Trophoblast cell (in vitro differentiated cells and primary cell): ENCODE measurements around the gene RFX3.

ENCODE experiments used
- DNase-seq, 2 donors: peaks; one replicate each; pipeline ENCODE4 v3.0.0-alpha.2; 2016
- H2AFZ ChIP-seq: 2 replicates; pipeline ENCODE4 v1.6.1; 2013; ENCODE audit warnings: low read length, moderate library complexity, mild to moderate bottlenecking; ENCODE audit not compliant: insufficient read depth, poor library complexity
- H2AK5ac ChIP-seq: 2 replicates; pipeline ENCODE4 v1.6.1; 2013; ENCODE audit warnings: mild to moderate bottlenecking, low read length
- H2BK120ac ChIP-seq: 2 replicates; pipeline ENCODE4 v1.6.1; 2013; ENCODE audit warnings: low read length, mild to moderate bottlenecking, moderate library complexity; ENCODE audit not compliant: insufficient read depth, poor library complexity
- H2BK12ac ChIP-seq: 2 replicates; pipeline ENCODE4 v1.6.1; 2013; ENCODE audit warnings: mild to moderate bottlenecking, low read length, moderate library complexity
- H2BK5ac ChIP-seq: 2 replicates; pipeline ENCODE4 v1.6.1; 2013; ENCODE audit warnings: low read length, low read depth, moderate library complexity, mild to moderate bottlenecking; ENCODE audit not compliant: poor library complexity
- H3K14ac ChIP-seq: 2 replicates; pipeline ENCODE4 v1.6.1; 2013; ENCODE audit warnings: mild to moderate bottlenecking, low read length
- H3K18ac ChIP-seq: 2 replicates; pipeline ENCODE4 v1.6.1; 2013; ENCODE audit warnings: mild to moderate bottlenecking, low read length
- H3K23ac ChIP-seq: 2 replicates; pipeline ENCODE4 v1.6.1; 2013; ENCODE audit warnings: low read length
- H3K27ac ChIP-seq: 2 replicates; pipeline ENCODE4 v1.5.1; 2013; ENCODE audit warnings: low read depth, mild to moderate bottlenecking, inconsistent platforms, low read length, moderate library complexity
- H3K27me3 ChIP-seq: 2 replicates; pipeline ENCODE4 v1.6.1; 2013; ENCODE audit warnings: inconsistent platforms, mild to moderate bottlenecking, low read length, moderate library complexity; ENCODE audit not compliant: insufficient read depth
- H3K36me3 ChIP-seq, 2 experiments: 1 replicate in 1 of 2; 2 replicates in 1 of 2; pipeline ENCODE4 v1.6.1; 2013; ENCODE audit warnings: low read length in 2 of 2, mild to moderate bottlenecking in 2 of 2, moderate library complexity in 1 of 2; ENCODE audit not compliant: insufficient read depth in 2 of 2, control insufficient read depth in 1 of 2
- H3K4ac ChIP-seq: 2 replicates; pipeline ENCODE4 v1.6.1; 2013; ENCODE audit warnings: low read depth, mild to moderate bottlenecking, low read length, moderate library complexity
- H3K4me1 ChIP-seq, 2 experiments: 1 replicate in 1 of 2; 2 replicates in 1 of 2; pipeline ENCODE4 v1.6.1; 2013; ENCODE audit warnings: low read length in 2 of 2, mild to moderate bottlenecking in 2 of 2, moderate library complexity in 1 of 2; ENCODE audit not compliant: insufficient read depth in 2 of 2, control insufficient read depth in 1 of 2
- H3K4me2 ChIP-seq: 2 replicates; pipeline ENCODE4 v1.6.1; 2013; ENCODE audit warnings: inconsistent platforms, mild to moderate bottlenecking, low read length, moderate library complexity
- H3K4me3 ChIP-seq: 2 replicates; pipeline ENCODE4 v1.5.1; 2013; ENCODE audit warnings: mild to moderate bottlenecking, low read depth, low read length, inconsistent platforms
- H3K79me1 ChIP-seq: one replicate; pipeline ENCODE4 v1.6.1; 2013; ENCODE audit warnings: low read length
- H3K79me2 ChIP-seq: 2 replicates; pipeline ENCODE4 v1.6.1; 2013; ENCODE audit warnings: low read length, mild to moderate bottlenecking; ENCODE audit not compliant: control insufficient read depth, insufficient read depth, poor library complexity
- H3K9ac ChIP-seq: 2 replicates; pipeline ENCODE4 v1.6.1; 2013; ENCODE audit warnings: mild to moderate bottlenecking, low read length
- H3K9me3 ChIP-seq: 2 replicates; pipeline ENCODE4 v1.6.1; 2013; ENCODE audit warnings: low read depth, mild to moderate bottlenecking, control low read depth, inconsistent platforms, low read length; ENCODE audit not compliant: insufficient read depth
- H4K12ac ChIP-seq: 2 replicates; pipeline ENCODE4 v1.6.1; 2013; ENCODE audit warnings: low read depth, mild to moderate bottlenecking, low read length, moderate library complexity
- H4K8ac ChIP-seq: 2 replicates; pipeline ENCODE4 v1.6.1; 2013; ENCODE audit warnings: low read depth, mild to moderate bottlenecking, low read length, moderate library complexity
- H4K91ac ChIP-seq: one replicate; pipeline ENCODE4 v1.6.1; 2013; ENCODE audit warnings: low read depth, mild to moderate bottlenecking, low read length, moderate library complexity
- WGBS: extraction: QIAGEN DNeasy Blood & Tissue Kit; methylation state at CpG from one replicate; pipeline ENCODE4 v1.1.7; 2013; ENCODE audit warnings: missing lambda C conversion rate; ENCODE audit not compliant: insufficient read length, insufficient coverage; ENCODE audit errors: extremely low coverage; 5-methylcytosine and 5-hydroxymethylcytosine counted together

Gene RFX3

GRCh38 chr9:3497401-3497800 is 28.4 kb downstream of the RFX3 start:
- Histone ChIP-seq H3K4me3 (no peak overlapping the region), H3K27me3 (no peaks in the 10 kb centered on the region), H3K4me1 (no peaks in the 10 kb centered on the region), H2BK12ac (no peak overlapping the region), H3K18ac (no peak overlapping the region), H3K79me2 (no peaks in the 10 kb centered on the region), H4K12ac (no peak overlapping the region), H3K14ac (no peak overlapping the region), H2AK5ac (no peak overlapping the region), H2BK120ac (no peak overlapping the region), H3K23ac (no peak overlapping the region), H2AFZ (no peak overlapping the region), H3K27ac (no peak overlapping the region), H3K9me3 (no peaks in the 10 kb centered on the region), H3K4ac (no peak overlapping the region), H3K9ac (no peak overlapping the region), H4K8ac (no peak overlapping the region), H3K79me1 (no peaks in the 10 kb centered on the region), H2BK5ac (no peak overlapping the region), H3K4me2 (no peak overlapping the region), H4K91ac (no peak overlapping the region), H3K36me3 (no peaks in the 10 kb centered on the region)
- DNase-seq = no peak
- no CpG with 5 or more reads among the region's 2 CpGs for WGBS

GRCh38 chr9:3495855-3496254 is 29.9 kb downstream of the RFX3 start:
- no peaks in the 10 kb centered on the region for H3K79me2 ChIP-seq
- no peak overlapping the region for H3K4ac ChIP-seq
- H4K12ac ChIP-seq = no peak overlapping the region
- no CpG with 5 or more reads among the region's 3 CpGs for WGBS
- H3K27me3 ChIP-seq = no peaks in the 10 kb centered on the region
- no peak overlapping the region for H3K27ac ChIP-seq
- no peak overlapping the region for H3K4me3 ChIP-seq
- no peaks in the 10 kb centered on the region for H3K36me3 ChIP-seq
- no peak overlapping the region for H4K8ac ChIP-seq
- H2BK12ac ChIP-seq = no peak overlapping the region
- no peaks in the 10 kb centered on the region for H3K4me1 ChIP-seq
- H3K14ac ChIP-seq = no peak overlapping the region
- H2AK5ac ChIP-seq = no peak overlapping the region
- no peaks in the 10 kb centered on the region for H3K79me1 ChIP-seq
- no peak for DNase-seq
- H3K9me3 ChIP-seq = no peaks in the 10 kb centered on the region
- H2BK120ac ChIP-seq = no peak overlapping the region
- H3K9ac ChIP-seq = no peak overlapping the region
- H3K23ac ChIP-seq = no peak overlapping the region
- no peak overlapping the region for H2AFZ ChIP-seq
- no peak overlapping the region for H4K91ac ChIP-seq
- H3K18ac ChIP-seq = no peak overlapping the region
- no peak overlapping the region for H2BK5ac ChIP-seq
- no peak overlapping the region for H3K4me2 ChIP-seq

- no peak overlapping the region for H3K4ac ChIP-seq
- no peak overlapping the region for H2AFZ ChIP-seq
- H2BK120ac ChIP-seq = no peak overlapping the region
- H3K9ac ChIP-seq = no peak overlapping the region
- no peak overlapping the region for H3K18ac ChIP-seq
- no peaks in the 10 kb centered on the region for H3K36me3 ChIP-seq
- no peak for DNase-seq
- no peak overlapping the region for H3K27ac ChIP-seq
- no peak overlapping the region for H4K8ac ChIP-seq
- no peak overlapping the region for H4K12ac ChIP-seq
- no peak overlapping the region for H3K23ac ChIP-seq
- H4K91ac ChIP-seq = no peak overlapping the region
- no peaks in the 10 kb centered on the region for H3K4me1 ChIP-seq
- H3K4me2 ChIP-seq = no peak overlapping the region
- no peaks in the 10 kb centered on the region for H3K79me1 ChIP-seq
- no peak overlapping the region for H3K4me3 ChIP-seq
- H2AK5ac ChIP-seq = no peak overlapping the region
- no peaks in the 10 kb centered on the region for H3K79me2 ChIP-seq
- H3K14ac ChIP-seq = no peak overlapping the region
- WGBS = no CpG with 5 or more reads among the region's 4 CpGs
- no peaks in the 10 kb centered on the region for H3K27me3 ChIP-seq
- no peaks in the 10 kb centered on the region for H3K9me3 ChIP-seq
- H2BK12ac ChIP-seq = no peak overlapping the region
- no peak overlapping the region for H2BK5ac ChIP-seq
These were observed 33.6 kb downstream of the RFX3 start for GRCh38 chr9:3492214-3492613.

- no peak overlapping the region for H3K4me3 ChIP-seq
- no peaks in the 10 kb centered on the region for H3K79me1 ChIP-seq
- no peak overlapping the region for H2AK5ac ChIP-seq
- DNase-seq = no peak
- no peak overlapping the region for H3K23ac ChIP-seq
- no peak overlapping the region for H4K8ac ChIP-seq
- no peak overlapping the region for H3K14ac ChIP-seq
- H3K9ac ChIP-seq = no peak overlapping the region
- H2AFZ ChIP-seq = no peak overlapping the region
- H3K4me2 ChIP-seq = no peak overlapping the region
- no peak overlapping the region for H3K18ac ChIP-seq
- H3K4me1 ChIP-seq = no peaks in the 10 kb centered on the region
- H2BK120ac ChIP-seq = no peak overlapping the region
- no peaks in the 10 kb centered on the region for H3K9me3 ChIP-seq
- H4K91ac ChIP-seq = no peak overlapping the region
- H3K36me3 ChIP-seq = no peaks in the 10 kb centered on the region
- no peak overlapping the region for H3K4ac ChIP-seq
- H3K79me2 ChIP-seq = no peaks in the 10 kb centered on the region
- H2BK12ac ChIP-seq = no peak overlapping the region
- H3K27me3 ChIP-seq = no peaks in the 10 kb centered on the region
- no peak overlapping the region for H3K27ac ChIP-seq
- H4K12ac ChIP-seq = no peak overlapping the region
- H2BK5ac ChIP-seq = no peak overlapping the region
These were observed 34.4 kb downstream of the RFX3 start for GRCh38 chr9:3491450-3491849.

GRCh38 chr9:3490957-3491356 is 34.8 kb downstream of the RFX3 start:
- no CpG with 5 or more reads among the region's 4 CpGs for WGBS
- H3K4me3 ChIP-seq = no peak overlapping the region
- no peak overlapping the region for H3K4me2 ChIP-seq
- no peaks in the 10 kb centered on the region for H3K9me3 ChIP-seq
- H4K8ac ChIP-seq = no peak overlapping the region
- H3K9ac ChIP-seq = no peak overlapping the region
- no peak overlapping the region for H2AFZ ChIP-seq
- no peak overlapping the region for H2AK5ac ChIP-seq
- H4K12ac ChIP-seq = no peak overlapping the region
- no peak overlapping the region for H3K4ac ChIP-seq
- H3K27ac ChIP-seq = no peak overlapping the region
- H2BK120ac ChIP-seq = no peak overlapping the region
- H3K36me3 ChIP-seq = no peaks in the 10 kb centered on the region
- no peak overlapping the region for H3K23ac ChIP-seq
- no peak overlapping the region for H3K18ac ChIP-seq
- H2BK12ac ChIP-seq = no peak overlapping the region
- no peak overlapping the region for H2BK5ac ChIP-seq
- no peaks in the 10 kb centered on the region for H3K27me3 ChIP-seq
- no peaks in the 10 kb centered on the region for H3K79me2 ChIP-seq
- no peak overlapping the region for H3K14ac ChIP-seq
- H3K79me1 ChIP-seq = no peaks in the 10 kb centered on the region
- DNase-seq = no peak
- H3K4me1 ChIP-seq = no peaks in the 10 kb centered on the region
- no peak overlapping the region for H4K91ac ChIP-seq
